Left ventricle myocardium superior (tissue), 1 donor: ENCODE results near the gene SMAD3. TPM values are rescaled to one million over a fixed set of nuclear protein-coding genes. Genes with fewer than 3 reads are reported as not detected.
A peak's percentile ranks its signal among the peaks of the same experiment; 100 is the strongest.
"Not testable (repeated sequence)": the region's sequence is repeated elsewhere in the genome, so short reads cannot be mapped to it uniquely, and the experiment has no call there.

ENCODE experiments used
- ATAC-seq: fragments of 200-7000 bp; cut with Tn5 transposase; one replicate; pipeline ENCODE4 v1.9.1; 2020; ENCODE audit warnings: mild to moderate bottlenecking, moderate library complexity
- DNase-seq: peaks from one replicate; pipeline ENCODE4 v3.0.0-alpha.2; 2020
- intact Hi-C: fragments of 100-400 bp; cut with micrococcal nuclease; formaldehyde crosslinking; loops from one replicate; pipeline ENCODE4 v1.11.0; 2022
- long read RNA-seq: library from polyadenylated mRNA; unstranded; transcript quantifications from one replicate; pipeline ENCODE4 v2.0.0, GENCODE V29; 2021
- total RNA-seq: library from RNA; stranded (reverse); fragmentation: NEBNext Ultra II Directional; extraction: Animal tissue kit (Norgen Biotek cat#: 25700); gene quantifications from one replicate; pipeline ENCODE4 v1.2.1, GENCODE V29; 2021
- donor health status: DM: no; HTN: yes; CAD: no; lungs with severe emphysema.

The SMAD3 gene
- 16.7 TPM for total RNA-seq
- long read RNA-seq, full-length matches to known transcripts, result 2 of 12 reads
- long read RNA-seq, partial matches to known transcripts, result 1 of 12 reads
- long read RNA-seq, other reads (novel, unspliced or antisense), result 9 of 12 reads

DNA sequence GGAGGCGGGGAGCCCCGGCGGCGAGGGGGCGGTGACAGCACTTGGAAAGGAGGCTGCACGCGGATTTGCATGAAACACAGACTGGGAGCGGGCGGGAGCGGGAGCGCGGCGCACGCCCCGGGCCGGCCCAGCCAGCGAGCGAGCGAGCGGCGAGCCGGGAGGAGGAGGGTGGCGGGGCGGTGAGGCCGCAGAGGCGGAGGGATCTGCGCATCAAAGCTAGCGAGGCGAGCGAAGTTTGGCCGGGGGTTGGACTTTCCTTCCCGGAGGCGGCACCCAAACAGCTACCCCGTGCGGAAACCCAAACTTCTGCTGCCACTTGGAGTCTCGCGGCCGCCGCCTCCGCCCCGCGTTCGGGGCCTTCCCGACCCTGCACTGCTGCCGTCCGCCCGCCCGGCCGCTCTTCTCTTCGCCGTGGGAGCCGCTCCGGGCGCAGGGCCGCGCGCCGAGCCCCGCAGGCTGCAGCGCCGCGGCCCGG is at the start of gene SMAD3:
TSS of gene SMAD3 (plus strand) at position 72 of the 475 bp plus-strand sequence. CDS start 553 bp downstream, outside the sequence.
- peak; percentile 94 for DNase-seq
- ATAC-seq, result peak; percentile 89
- intact Hi-C loops, result no loop called here

DNA sequence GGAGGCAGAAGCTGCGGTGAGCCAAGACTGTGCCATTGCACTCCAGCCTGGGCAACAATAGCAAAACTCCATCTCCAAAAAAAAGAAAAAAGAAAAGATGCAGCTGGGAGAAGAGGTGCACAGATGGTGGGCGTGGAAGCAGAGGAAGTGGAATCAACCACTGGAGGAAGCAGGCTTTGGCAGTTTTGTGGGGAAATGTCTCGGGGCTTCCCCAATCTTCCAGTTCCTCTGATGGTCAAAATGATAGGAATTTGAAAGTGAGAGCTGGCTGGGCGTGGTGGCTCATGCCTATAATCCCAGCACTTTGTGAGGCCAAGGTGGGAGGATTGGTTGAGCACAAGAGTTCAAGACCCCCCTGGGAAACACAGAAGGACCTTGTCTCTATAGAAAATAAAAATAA is 48.1 kb upstream of the SMAD3 start:
- intact Hi-C loops, result no loop called here
- ATAC-seq, result no peak
- DNase-seq, result no peak

DNA sequence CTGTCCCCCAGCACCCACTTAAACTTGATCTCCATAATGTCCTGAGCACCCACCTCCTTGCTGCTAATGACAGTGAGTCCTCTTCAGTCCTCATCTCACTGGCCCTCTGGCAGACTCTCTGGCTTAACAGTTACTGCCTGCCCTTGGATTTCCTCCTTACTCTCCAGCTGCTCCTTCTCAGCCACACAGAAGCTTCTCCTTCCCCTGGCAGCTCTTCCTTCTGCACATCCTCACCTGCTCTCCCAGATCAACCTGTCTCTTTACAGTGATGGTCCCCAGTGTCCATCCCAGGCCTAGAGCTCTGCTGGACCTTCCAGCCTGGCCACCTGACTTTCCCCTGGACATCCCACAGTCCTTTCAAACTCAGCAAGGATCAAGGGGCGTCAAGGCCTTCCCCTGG is 47.4 kb upstream of the SMAD3 start:
- DNase-seq (no peak), ATAC-seq (no peak)
- intact Hi-C loops, result no loop called here

DNA sequence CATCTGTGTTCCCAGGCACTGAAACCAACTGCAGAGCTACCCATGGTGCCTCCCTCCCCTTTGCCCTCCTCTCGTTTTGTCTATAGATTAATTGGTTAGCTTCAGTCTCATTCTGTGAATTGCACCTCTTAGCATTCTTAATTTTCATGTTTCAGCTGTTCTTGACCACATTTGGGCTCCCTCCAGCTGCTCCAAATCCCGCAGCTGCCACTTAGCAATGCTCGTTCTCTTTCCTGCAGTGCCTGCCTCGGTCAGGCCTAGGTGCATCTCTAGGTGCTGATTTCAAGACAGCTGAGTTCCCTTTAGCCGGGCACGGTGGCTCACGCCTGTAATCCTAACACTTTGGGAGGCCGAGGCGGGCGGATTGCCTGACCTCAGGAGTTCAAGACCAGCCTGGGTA is 47.0 kb upstream of the SMAD3 start:
- no peak for DNase-seq
- intact Hi-C loops, result no loop called here
- ATAC-seq, result no peak

DNA sequence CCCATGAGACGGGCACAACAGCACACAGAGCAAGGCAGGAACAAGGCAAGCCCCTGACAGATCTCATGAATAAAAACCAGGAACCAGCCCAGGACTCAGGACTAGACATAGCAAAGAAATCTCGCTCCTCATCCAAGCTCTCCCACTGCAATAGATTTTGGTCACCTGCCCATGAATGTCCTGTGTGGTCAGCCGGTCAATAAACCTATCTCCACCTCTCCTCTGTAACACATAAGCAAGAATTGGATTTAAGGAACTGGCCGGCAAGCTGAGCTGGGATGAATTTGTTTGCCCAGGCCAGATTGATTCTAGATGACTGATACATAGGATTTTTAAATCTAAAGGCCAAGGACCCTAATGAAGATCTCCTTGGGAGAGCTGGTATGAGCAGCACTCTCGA is 46.3 kb upstream of the SMAD3 start:
- ATAC-seq (no peak), DNase-seq (no peak)
- intact Hi-C loops, result no loop called here

DNA sequence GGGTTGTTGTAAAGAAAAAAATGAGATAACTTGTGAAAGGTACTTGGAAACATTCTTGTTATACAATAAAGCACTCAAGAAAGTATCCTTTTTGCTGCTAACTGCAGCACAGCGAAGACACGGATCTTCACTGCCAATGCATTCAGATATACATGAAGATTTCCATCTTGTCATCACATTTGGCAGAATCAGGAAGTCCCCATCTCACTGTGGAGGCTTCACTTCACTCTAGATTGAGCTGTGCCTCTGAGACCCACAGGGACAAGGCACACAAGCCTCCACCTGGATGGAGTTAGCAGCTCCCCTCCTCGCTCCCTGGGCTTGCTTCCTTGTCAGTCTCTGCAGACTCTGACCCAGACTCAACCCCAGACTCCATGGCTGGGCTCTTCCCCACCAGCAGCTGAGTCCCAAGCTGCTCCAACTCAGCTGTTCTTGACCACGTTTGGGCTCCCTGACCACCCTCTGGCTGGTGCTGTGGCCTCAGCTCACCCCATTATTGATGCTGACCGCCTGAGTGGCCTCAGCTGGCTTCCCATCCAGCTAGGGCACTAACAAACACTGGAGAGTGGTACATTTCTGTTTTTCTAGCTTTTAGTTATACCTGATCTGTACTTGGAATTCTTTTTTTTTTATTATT is 45.4 kb upstream of the SMAD3 start:
- intact Hi-C loops, result no loop called here
- DNase-seq, result no peak
- ATAC-seq, result no peak

DNA sequence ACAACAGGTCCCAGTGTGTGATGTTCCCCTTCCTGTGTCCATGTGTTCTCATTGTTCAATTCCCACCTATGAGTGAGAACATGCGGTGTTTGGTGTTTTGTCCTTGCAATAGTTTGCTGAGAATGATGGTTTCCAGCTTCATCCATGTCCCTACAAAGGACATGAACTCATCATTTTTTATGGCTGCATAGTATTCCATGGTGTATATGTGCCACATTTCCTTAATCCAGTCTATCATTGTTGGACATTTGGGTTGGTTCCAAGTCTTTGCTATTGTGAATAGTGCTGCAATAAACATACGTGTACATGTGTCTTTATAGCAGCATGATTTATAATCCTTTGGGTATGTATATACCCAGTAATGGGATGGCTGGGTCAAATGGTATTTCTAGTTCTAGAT is 44.7 kb upstream of the SMAD3 start:
- ATAC-seq, intact Hi-C loops, DNase-seq: not testable (repeated sequence)

DNA sequence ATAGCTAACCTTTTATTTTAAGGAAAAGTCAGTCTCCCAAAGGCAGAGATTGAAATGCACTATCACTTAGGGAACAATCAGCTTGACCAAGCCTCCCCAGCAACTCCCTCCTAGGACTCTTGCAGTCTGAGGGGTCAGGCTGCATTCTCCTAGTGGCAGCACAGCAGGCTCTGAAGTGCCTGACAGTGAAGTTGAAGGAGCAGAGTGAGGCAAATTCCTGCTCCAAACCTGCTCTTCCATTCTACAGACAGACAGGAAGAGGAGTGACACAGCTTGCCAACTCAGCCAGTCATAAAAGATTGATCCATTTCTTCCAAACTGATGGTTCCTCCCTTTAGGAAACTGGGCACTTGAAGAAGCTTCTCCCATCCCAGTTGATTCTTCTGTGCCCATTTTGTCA is 43.9 kb upstream of the SMAD3 start:
- ATAC-seq (no peak), DNase-seq (no peak)
- intact Hi-C loops, result no loop called here

DNA sequence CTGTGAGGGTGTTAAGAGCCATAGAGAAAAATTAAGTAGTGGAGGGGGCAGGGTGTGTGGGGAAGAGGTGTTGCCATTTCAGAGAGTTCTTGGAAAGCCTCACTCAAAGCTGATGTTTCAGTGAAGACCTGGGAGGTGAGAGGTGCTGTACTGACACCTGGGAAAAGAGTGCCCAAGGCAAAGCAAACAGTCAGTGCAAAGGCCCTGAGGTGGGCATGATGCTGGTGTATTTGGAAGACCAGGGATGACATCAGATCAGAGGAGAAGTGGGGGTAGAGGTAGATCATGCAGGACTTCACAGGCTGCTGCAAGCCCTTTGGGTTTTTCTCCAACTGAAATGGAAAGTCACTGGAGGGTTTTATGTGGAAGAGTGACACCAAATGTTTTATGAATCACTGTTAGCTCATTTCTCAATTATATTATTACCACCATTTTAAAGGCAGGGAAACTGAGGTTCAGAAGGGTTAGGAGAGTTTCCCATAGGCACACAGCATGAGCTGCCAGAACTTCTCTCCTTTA is 42.8 kb upstream of the SMAD3 start:
- no peak for DNase-seq
- intact Hi-C loops, result no loop called here
- ATAC-seq, result no peak

DNA sequence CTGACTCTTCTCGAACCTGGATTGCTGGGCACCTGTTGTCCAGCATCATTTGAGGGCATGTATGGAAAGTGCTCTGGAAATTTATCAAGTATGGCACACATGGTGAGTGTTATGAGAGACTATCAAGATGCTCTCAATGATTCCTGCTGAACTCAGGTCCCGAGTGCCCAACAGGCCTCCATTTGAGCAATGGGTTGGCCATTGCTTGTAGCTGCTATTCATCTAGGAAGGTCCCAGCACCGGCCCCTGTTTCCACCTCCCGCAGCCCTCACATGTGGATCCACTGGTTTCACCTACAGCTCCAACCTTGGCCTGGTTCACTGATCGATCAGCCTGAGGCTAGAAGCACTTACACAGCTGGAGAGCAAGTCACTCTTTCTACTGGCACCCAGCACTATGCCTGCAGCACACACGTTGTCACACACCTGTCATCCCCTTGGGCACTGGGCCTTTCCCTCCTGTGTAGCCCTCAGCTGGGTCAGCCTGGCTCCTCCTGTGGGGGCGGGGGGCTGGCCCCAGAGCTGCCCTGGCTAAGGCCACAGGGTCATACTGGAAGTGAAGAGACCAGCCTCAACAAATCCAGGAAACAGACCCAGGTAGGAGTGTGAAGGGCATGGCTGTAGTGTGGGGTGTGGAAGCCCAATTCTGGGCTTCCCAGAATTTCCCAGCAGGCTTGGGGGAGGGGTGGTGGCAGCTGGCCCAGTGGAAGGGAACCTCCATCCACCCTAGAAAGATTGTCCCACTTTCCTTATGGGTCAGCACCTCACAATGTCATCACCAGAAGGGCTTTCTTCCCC is 41.7 kb upstream of the SMAD3 start:
- peak; percentile 10 for ATAC-seq
- intact Hi-C loops, result no loop called here
- no peak for DNase-seq

DNA sequence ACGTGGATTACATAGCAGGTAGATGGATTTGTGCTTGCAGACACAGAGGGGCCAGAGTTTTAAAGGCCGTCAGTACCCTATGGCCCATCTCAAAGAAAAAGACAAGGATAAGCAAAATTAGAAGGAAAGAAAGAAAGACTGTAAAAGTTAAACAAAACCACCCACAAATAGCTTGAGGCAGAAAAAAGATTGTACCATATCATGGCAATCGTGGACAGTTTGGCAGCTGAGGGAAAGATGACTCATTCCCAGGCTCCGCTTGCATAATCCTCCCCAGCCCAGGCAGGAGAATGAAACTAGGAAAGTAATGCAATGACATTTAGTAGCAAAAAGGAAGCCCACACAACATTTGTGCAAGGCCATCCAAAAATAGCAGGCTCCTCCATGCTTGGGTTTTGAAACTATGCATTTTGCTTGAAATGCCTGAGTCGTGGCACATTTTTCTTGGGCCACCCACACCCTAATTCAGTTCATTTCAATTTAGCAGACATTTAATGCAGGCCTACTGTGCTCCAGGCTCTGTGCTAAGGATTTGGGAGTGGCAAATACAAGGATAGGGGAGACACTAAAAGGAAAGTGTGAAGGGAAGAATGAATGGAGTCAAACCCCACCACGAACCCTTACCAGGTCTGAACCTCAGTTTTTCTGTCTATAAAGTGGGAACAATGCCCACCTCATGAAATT is 40.9 kb upstream of the SMAD3 start:
- intact Hi-C loops, result no loop called here
- ATAC-seq (peak; percentile 94), DNase-seq (peak; percentile 55)

DNA sequence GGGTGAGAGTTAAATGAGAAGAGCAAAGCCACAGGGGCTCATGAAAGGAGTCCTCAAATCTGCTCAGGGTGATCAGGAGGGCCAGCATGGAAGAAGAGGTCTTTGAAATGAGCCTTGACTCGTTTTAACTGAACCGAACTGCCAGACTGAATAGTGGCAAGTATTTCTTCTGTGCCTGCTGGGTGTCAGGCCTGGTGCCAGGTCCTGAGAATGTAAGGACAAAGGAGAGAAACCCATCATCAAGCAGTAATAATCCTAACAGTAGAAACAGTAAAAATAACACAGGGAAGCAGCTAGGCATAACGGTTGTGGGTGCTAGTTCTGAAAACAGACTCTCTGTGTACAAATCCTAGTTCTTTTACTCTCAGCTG is 40.4 kb upstream of the SMAD3 start:
- DNase-seq (no peak), ATAC-seq (no peak)
- intact Hi-C loops, result no loop called here

DNA sequence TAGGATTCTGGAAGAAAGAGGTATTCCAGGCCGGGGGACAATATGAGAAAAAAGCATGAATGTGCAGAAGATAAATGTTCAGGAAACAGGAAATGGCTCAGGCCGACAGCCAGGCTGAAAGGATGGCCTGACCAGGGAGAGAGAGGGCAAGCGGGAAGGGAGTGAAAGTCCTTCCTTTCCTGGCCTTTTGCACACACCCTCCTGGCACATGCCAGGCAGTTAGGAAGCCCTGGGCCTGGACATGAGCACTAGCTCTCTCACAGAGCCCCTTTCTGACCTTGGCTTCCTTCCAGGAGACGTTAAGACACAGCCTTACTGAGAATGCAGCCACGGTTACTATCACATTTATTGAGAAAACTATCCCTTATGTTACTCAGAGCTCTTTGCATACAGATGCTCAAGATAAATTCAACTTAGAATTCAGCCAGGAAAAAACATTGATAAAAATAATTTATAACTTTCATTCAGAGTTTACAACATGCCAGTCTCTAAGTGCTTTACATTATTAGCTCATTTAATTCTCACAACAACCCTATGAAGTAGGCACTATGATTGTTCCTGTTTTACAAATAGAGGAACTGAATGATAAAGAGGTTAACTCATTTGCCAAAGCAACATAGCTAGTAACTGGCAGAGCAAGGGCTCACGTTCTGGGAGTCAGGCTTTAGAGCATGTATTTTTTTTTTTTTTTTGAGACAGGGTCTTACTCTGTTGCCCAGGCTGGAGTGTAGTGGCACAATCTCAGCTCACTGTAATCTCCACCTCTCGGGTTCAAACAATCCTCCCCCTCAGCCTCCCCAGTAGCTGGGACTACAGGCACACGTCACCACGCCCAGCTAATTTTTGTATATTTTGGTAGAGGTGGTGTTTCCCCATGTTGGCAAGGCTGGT is 39.4 kb upstream of the SMAD3 start:
- peak; percentile 62 for ATAC-seq
- DNase-seq, result peak; percentile 57
- intact Hi-C loops, result no loop called here

DNA sequence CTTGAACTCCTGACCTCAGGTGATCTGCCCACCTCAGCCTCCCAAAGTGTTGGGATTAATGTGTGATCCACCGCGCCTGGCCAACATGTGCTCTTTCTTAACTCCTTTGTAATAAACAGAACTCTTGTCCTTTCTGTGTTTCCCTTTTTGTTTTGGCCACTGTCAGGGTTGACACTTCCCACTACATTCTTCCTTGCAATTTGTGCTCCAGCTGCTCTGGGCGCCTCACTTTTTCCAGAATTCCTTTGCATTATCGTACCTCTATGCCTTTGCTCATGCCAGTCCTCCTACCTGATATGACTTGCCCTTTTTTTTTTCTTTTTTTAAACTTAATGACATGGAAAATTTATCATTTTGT is 38.8 kb upstream of the SMAD3 start:
- intact Hi-C loops, result no loop called here
- ATAC-seq, result no peak
- DNase-seq, result no peak

DNA sequence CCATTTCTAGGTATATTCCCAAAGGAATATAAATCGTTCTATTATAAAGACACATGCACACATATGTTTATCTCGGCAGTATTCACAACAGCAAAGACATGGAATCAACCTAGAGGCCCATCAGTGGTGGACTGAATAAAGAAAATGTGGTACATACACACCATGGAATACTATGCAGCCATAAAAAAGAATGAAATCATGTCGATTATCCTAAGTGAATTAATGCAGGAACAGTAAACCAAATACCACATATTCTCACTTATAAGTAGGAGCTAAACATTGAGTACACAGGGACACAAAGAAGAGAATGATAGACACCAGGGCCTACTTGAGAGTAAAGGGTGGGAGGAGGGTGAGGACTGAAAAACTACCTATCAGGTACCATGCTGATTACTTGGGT is 37.0 kb upstream of the SMAD3 start:
- DNase-seq, ATAC-seq, intact Hi-C loops: not testable (repeated sequence)

DNA sequence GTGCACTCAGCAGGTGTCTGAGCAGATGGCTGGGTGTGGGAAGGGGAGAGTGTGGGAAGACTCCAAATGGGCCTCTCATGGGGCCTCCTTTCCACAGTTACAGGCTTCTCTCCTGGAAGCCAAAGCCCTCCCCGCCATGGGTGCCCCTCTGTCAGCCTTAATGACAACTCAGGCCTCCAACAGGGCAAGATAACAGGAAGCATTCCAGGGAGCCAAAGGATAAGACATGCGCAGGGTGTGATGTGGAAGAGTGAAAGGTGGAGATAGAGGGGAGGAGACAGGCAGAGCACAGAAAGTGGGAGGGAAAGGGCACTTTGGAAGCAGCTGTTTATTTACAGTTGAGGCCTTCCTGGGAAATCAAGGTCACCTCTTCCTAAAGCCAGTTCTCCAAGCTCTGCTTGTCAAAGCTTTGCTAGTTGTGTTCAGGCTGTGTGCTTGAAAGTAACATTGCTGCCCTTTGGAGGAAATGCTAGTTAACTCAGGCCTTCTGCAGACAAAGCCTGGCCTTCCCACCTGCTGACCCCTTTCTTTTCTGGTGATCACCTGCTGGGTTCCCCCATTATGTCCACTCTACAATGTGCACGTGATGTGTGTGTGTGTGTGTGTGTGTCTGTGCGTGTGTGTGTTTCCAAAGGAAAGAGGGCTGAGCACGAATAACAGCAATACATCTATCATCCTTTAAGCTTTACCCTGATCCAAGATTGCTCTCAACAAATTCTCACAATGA is 35.2 kb upstream of the SMAD3 start:
- ATAC-seq, result no peak
- no peak for DNase-seq
- intact Hi-C loops, result no loop called here

DNA sequence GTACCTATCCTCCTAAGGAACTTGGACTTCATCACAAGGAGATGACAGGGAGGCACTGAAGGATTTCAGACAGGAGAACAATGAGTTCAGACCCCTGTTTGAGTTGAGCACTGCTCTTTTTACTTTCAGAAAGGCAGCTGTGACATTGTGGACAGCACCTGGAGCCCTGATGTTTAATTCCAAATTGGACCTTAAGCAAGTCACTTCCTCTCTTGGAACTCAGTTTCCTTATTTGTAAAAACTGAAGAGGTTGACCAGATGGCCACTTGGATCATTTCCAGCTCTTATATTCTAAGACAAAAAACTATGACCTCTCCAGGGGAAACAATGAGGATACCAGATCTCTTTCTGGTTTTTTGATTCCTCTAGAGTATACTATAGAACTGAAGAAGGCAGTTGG is 34.1 kb upstream of the SMAD3 start:
- DNase-seq (no peak), ATAC-seq (peak; percentile 14)
- intact Hi-C loops, result no loop called here

DNA sequence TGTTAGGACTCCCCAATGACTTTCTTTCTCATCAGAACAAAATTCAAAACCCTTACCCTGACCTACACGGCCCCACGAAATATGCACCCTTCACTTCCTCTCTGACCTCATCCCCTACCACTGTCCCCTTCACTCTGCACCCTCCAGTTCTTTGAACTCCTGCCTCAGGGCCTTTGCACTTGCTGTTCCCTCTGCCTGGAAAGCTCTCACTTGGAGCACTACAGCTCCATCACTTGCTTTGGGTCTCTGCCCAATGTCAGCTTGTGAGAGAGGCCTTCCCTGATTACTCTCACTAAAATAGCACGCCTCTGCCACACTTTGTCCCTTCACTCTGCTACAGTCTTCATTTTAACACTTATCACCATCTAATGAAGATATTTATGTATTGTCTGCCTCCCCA is 32.8 kb upstream of the SMAD3 start:
- DNase-seq, result no peak
- intact Hi-C loops, result no loop called here
- ATAC-seq, result peak; percentile 66
